Liver (tissue), 9 donors: ENCODE results near the gene SLC66A1. TPM values are rescaled to one million over a fixed set of nuclear protein-coding genes. Genes with fewer than 3 reads are reported as not detected.

Experiments used
- DNase-seq: peaks from one replicate; pipeline ENCODE4 v3.0.0-alpha.2; 2017; ENCODE audit warnings: low spot score
- H3K27ac ChIP-seq, 2 donors: one replicate each; pipeline ENCODE4 v1.7.0; 2013; ENCODE audit warnings: inconsistent platforms in 2 of 2, low read length in 2 of 2, control low read depth in 1 of 2, low read depth in 1 of 2, mild to moderate bottlenecking in 1 of 2
- H3K27me3 ChIP-seq, 4 donors: one replicate each; pipeline versions ENCODE4 v1.6.1 to v1.7.0; 2013; ENCODE audit warnings: low read length in 3 of 4, inconsistent platforms in 1 of 4, mild to moderate bottlenecking in 1 of 4, moderate library complexity in 1 of 4; ENCODE audit not compliant: control insufficient read depth in 4 of 4, insufficient read depth in 4 of 4
- H3K36me3 ChIP-seq, 4 donors: one replicate each; pipeline versions ENCODE4 v1.6.1 to v1.7.0; 2013; ENCODE audit warnings: low read length in 3 of 4, mild to moderate bottlenecking in 3 of 4, low read depth in 1 of 4, moderate library complexity in 1 of 4; ENCODE audit not compliant: control insufficient read depth in 4 of 4, insufficient read depth in 3 of 4
- H3K4me1 ChIP-seq, 4 donors: one replicate each; pipeline versions ENCODE4 v1.6.1 to v1.7.0; 2013; ENCODE audit warnings: low read length in 3 of 4, mild to moderate bottlenecking in 3 of 4, moderate library complexity in 1 of 4; ENCODE audit not compliant: control insufficient read depth in 4 of 4, insufficient read depth in 4 of 4
- H3K4me3 ChIP-seq, 3 donors: one replicate each; pipeline versions ENCODE4 v1.6.1 to v1.7.0; 2013; ENCODE audit warnings: low read length in 3 of 3, control low read depth in 1 of 3, low read depth in 1 of 3, mild to moderate bottlenecking in 1 of 3
- H3K9ac ChIP-seq, 2 donors: one replicate each; pipeline ENCODE4 v1.7.0; 2013; ENCODE audit warnings: low read length in 2 of 2, mild to moderate bottlenecking in 2 of 2, moderate library complexity in 2 of 2, control low read depth in 1 of 2, low read depth in 1 of 2
- H3K9me3 ChIP-seq, 4 donors: one replicate each; pipeline versions ENCODE4 v1.6.1 to v1.7.0; 2013; ENCODE audit warnings: low read length in 3 of 4; ENCODE audit not compliant: control insufficient read depth in 4 of 4
- ATF3 ChIP-seq: IDR thresholded peaks from 2 replicates; pipeline ENCODE4 v1.6.1; 2016; ENCODE audit warnings: antibody characterized with exemption
- EGR1 ChIP-seq, 2 donors: IDR thresholded peaks; 2 replicates each; pipeline ENCODE4 v1.6.1; 2016 to 2018; ENCODE audit warnings: antibody characterized with exemption in 2 of 2, low read depth in 2 of 2
- FOXA1 ChIP-seq: IDR thresholded peaks from 2 replicates; pipeline ENCODE4 v1.6.1; 2016; ENCODE audit warnings: antibody characterized with exemption
- FOXA2 ChIP-seq: IDR thresholded peaks from 2 replicates; pipeline ENCODE4 v1.6.1; 2016; ENCODE audit warnings: antibody characterized with exemption
- GABPA ChIP-seq, 2 donors: IDR thresholded peaks in 1 of 2; conservative IDR thresholded peaks in 1 of 2; 2 replicates each; pipeline ENCODE4 v1.6.1; 2016; ENCODE audit warnings: antibody characterized with exemption in 2 of 2, mild to moderate bottlenecking in 1 of 2, moderate library complexity in 1 of 2
- HNF4A ChIP-seq, 2 donors: conservative IDR thresholded peaks; 2 replicates each; pipeline ENCODE4 v1.6.1; 2016; ENCODE audit warnings: antibody characterized with exemption in 2 of 2, mild to moderate bottlenecking in 2 of 2
- HNF4G ChIP-seq: IDR thresholded peaks from 2 replicates; pipeline ENCODE4 v1.6.1; 2016; ENCODE audit warnings: antibody characterized with exemption
- JUND ChIP-seq, 2 donors: IDR thresholded peaks; 2 replicates each; pipeline ENCODE4 v1.6.1; 2016; ENCODE audit warnings: antibody characterized with exemption in 2 of 2
- NR2F2 ChIP-seq: IDR thresholded peaks from 2 replicates; pipeline ENCODE4 v1.6.1; 2016; ENCODE audit warnings: antibody characterized with exemption
- RXRA ChIP-seq, 2 donors: IDR thresholded peaks; 2 replicates each; pipeline ENCODE4 v1.6.1; 2017 to 2018; ENCODE audit warnings: antibody characterized with exemption in 2 of 2, mild to moderate bottlenecking in 1 of 2
- SP1 ChIP-seq: IDR thresholded peaks from 2 replicates; pipeline ENCODE4 v1.6.1; 2018; ENCODE audit warnings: antibody characterized with exemption, mild to moderate bottlenecking
- TAF1 ChIP-seq: conservative IDR thresholded peaks from 2 replicates; pipeline ENCODE4 v1.6.1; 2016; ENCODE audit warnings: antibody characterized with exemption, mild to moderate bottlenecking
- YY1 ChIP-seq: IDR thresholded peaks from 2 replicates; pipeline ENCODE4 v1.6.1; 2016; ENCODE audit warnings: antibody characterized with exemption, mild to moderate bottlenecking
- ZBTB33 ChIP-seq: IDR thresholded peaks from 2 replicates; pipeline ENCODE4 v1.6.1; 2016; ENCODE audit warnings: antibody characterized with exemption
- WGBS: extraction: QIAGEN DNeasy Blood & Tissue Kit; methylation state at CpG from one replicate; pipeline ENCODE4 v1.1.7; 2013; 5-methylcytosine and 5-hydroxymethylcytosine counted together
- polyA plus RNA-seq, 2 donors: library from polyadenylated mRNA; stranded (reverse) in 1 of 2; unstranded in 1 of 2; fragments of 200-250 nt in 1 of 2; fragments of >200 nt in 1 of 2; fragmentation: Nextera tagmentation in 1 of 2; extraction: Ambion mirVana in 1 of 2; gene quantifications; one replicate each; pipeline versions ENCODE4 v1.2.1 to v1.2.3, GENCODE V29; 2013 to 2015
- total RNA-seq, 2 donors: library from RNA; depleted of rRNA; stranded (reverse); fragments of >200 nt; gene quantifications; one replicate each; pipeline ENCODE4 v1.2.3, GENCODE V29; 2014
- TF ChIP-seq, protein P1 (sequence below): fragments of 150-350 bp; IDR thresholded peaks from 2 replicates; pipeline ENCODE4 v1.5.1; 2017; ENCODE audit warnings: improper control_type of control experiment, low read depth, low read length; ENCODE audit not compliant: missing input control
- TF ChIP-seq, protein P2 (sequence below): IDR thresholded peaks from 2 replicates; pipeline ENCODE4 v1.6.1; 2016; ENCODE audit warnings: antibody characterized with exemption, mild to moderate bottlenecking
- donor health status: healthy.
- donor health status: healthy.
- donor health status: healthy.
- donor health status: healthy.
- donor health status: healthy.

The SLC66A1 gene
- total and polyA plus RNA-seq, 4 donors, result 6.8 to 16.0 (median 14.0) TPM

- no peaks in the 10 kb centered on the region for H3K27me3 ChIP-seq
- H3K36me3 ChIP-seq, result peaks cover 9 to 56% (median 15%) of the 10 kb centered on the region in 4 donors
- H3K9me3 ChIP-seq, result no peaks in the 10 kb centered on the region
- H3K27ac ChIP-seq, result no peak overlapping the region
- H3K4me3 ChIP-seq, result no peak overlapping the region
- TF ChIP-seq RXRA (IDR thresholded peaks at IDR 0.05) (no peak), ZBTB33 (no peak)
- TF ChIP-seq, protein P1, sequence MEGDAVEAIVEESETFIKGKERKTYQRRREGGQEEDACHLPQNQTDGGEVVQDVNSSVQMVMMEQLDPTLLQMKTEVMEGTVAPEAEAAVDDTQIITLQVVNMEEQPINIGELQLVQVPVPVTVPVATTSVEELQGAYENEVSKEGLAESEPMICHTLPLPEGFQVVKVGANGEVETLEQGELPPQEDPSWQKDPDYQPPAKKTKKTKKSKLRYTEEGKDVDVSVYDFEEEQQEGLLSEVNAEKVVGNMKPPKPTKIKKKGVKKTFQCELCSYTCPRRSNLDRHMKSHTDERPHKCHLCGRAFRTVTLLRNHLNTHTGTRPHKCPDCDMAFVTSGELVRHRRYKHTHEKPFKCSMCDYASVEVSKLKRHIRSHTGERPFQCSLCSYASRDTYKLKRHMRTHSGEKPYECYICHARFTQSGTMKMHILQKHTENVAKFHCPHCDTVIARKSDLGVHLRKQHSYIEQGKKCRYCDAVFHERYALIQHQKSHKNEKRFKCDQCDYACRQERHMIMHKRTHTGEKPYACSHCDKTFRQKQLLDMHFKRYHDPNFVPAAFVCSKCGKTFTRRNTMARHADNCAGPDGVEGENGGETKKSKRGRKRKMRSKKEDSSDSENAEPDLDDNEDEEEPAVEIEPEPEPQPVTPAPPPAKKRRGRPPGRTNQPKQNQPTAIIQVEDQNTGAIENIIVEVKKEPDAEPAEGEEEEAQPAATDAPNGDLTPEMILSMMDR, result no peak
- WGBS, result 90% methylated on average over 32 of the region's 32 CpGs
- H3K4me1 ChIP-seq, result no peaks in the 10 kb centered on the region
- no peak for DNase-seq
- H3K9ac ChIP-seq, result no peak overlapping the region
Measured at GRCh38 chr1:19325958-19326747, 14.0 kb downstream of the SLC66A1 start.

DNA sequence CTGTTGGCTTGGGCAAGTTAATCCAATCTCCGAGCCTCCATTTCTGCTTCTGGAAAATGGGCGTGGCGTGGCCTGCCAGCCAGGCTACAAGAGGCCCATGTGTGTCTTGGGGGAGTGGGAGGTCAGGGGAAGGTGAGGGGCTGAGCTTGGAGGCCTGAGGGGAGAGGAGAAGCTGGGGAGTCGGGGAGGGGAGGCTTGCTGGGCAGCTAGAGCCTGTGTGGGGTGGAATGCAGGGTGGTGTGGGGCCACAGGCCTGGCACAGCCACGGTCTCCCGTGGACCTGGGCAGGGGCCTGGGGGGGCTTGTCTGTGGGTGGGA is 14.6 kb downstream of the SLC66A1 start:
- no peak for DNase-seq
- TF ChIP-seq RXRA (IDR thresholded peaks at IDR 0.05) (no peak), TAF1 (no peak), YY1 (no peak), NR2F2 (no peak), EGR1 (IDR thresholded peaks at IDR 0.05; ENCODE audit: low read depth in 2 of 2) (no peak), FOXA1 (no peak), JUND (IDR thresholded peaks at IDR 0.05) (no peak), FOXA2 (no peak), SP1 (no peak), HNF4G (no peak), HNF4A (conservative IDR thresholded peaks at IDR 0.05) (no peak), ATF3 (no peak), ZBTB33 (no peak), GABPA (IDR thresholded peaks at IDR 0.05 in 1 of 2, conservative IDR thresholded peaks at IDR 0.05 in 1 of 2) (no peak)
- TF ChIP-seq, protein P1, result no peak
- TF ChIP-seq, protein P2, sequence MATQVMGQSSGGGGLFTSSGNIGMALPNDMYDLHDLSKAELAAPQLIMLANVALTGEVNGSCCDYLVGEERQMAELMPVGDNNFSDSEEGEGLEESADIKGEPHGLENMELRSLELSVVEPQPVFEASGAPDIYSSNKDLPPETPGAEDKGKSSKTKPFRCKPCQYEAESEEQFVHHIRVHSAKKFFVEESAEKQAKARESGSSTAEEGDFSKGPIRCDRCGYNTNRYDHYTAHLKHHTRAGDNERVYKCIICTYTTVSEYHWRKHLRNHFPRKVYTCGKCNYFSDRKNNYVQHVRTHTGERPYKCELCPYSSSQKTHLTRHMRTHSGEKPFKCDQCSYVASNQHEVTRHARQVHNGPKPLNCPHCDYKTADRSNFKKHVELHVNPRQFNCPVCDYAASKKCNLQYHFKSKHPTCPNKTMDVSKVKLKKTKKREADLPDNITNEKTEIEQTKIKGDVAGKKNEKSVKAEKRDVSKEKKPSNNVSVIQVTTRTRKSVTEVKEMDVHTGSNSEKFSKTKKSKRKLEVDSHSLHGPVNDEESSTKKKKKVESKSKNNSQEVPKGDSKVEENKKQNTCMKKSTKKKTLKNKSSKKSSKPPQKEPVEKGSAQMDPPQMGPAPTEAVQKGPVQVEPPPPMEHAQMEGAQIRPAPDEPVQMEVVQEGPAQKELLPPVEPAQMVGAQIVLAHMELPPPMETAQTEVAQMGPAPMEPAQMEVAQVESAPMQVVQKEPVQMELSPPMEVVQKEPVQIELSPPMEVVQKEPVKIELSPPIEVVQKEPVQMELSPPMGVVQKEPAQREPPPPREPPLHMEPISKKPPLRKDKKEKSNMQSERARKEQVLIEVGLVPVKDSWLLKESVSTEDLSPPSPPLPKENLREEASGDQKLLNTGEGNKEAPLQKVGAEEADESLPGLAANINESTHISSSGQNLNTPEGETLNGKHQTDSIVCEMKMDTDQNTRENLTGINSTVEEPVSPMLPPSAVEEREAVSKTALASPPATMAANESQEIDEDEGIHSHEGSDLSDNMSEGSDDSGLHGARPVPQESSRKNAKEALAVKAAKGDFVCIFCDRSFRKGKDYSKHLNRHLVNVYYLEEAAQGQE, result no peak
- Histone ChIP-seq H3K4me3 (no peak overlapping the region), H3K36me3 (peaks cover 9 to 60% (median 15%) of the 10 kb centered on the region in 4 donors), H3K27me3 (no peaks in the 10 kb centered on the region), H3K4me1 (no peaks in the 10 kb centered on the region), H3K27ac (no peak overlapping the region), H3K9me3 (no peaks in the 10 kb centered on the region), H3K9ac (no peak overlapping the region)
- WGBS, result 89% methylated on average over 6 of the region's 6 CpGs
